Brain microvascular endothelial cell (primary cell): ENCODE data around the gene THSD7B.
A peak's percentile ranks its signal among the peaks of the same experiment; 100 is the strongest.

ENCODE experiments used
- DNase-seq: peaks from one replicate; pipeline ENCODE4 v3.0.0-alpha.2; 2020
- H3K27ac ChIP-seq: fragments of 250-450 bp; sonication (Bioruptor Pico); 2 replicates; pipeline ENCODE4 v1.5.1; 2020; ENCODE audit warnings: mild to moderate bottlenecking, moderate library complexity
- H3K27me3 ChIP-seq: fragments of 250-450 bp; sonication (Bioruptor Pico); replicated peaks from 2 replicates; pipeline ENCODE4 v1.5.1; 2020; ENCODE audit warnings: mild to moderate bottlenecking
- H3K36me3 ChIP-seq: fragments of 250-450 bp; sonication (Bioruptor Pico); replicated peaks from 2 replicates; pipeline ENCODE4 v1.5.1; 2020; ENCODE audit warnings: mild to moderate bottlenecking
- H3K4me3 ChIP-seq: 2 replicates; pipeline ENCODE4 v1.5.1; 2011; ENCODE audit warnings: low read depth, mild to moderate bottlenecking, control low read depth, low read length, moderate library complexity
- in situ Hi-C: cut with HindIII; loops from 2 replicates; pipeline ENCODE4 v1.10.0; 2017; ENCODE audit warnings: low sequenced_read_pairs, low pct_ligation_motif_present
- TF ChIP-seq, protein P1 (sequence below): IDR thresholded peaks from 2 replicates; pipeline ENCODE4 v1.5.1; 2011; ENCODE audit warnings: low read depth, mild to moderate bottlenecking, moderate library complexity, low read length, control low read depth, inconsistent platforms; ENCODE audit errors: missing control alignments

The THSD7B gene

DNA sequence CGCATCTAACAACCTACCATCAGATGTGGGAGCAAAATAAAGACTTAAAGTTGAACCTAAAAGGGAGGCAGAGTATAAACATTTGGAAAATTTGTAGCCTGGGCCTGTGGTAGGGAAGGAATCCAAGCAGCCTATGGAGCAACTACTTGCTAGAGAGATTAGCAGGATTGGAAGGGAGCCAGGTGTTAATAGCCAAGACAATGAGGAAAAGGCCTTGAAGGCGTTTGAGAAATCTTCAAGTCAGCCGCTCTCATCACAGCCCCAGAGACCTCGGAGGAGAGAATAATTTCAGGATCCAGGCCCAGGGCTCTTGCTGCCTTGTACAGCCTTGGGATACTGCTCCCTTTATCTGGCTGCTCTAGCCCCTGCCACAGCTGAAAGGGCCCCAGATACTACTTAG, 219.7 kb downstream of the THSD7B start:
- H3K4me3 ChIP-seq: no peak overlapping the region
- in situ Hi-C loops: no loop called here
- no peak overlapping the region for H3K27ac ChIP-seq
- H3K27me3 ChIP-seq: no peaks in the 10 kb centered on the region
- no peak for DNase-seq
- no peaks in the 10 kb centered on the region for H3K36me3 ChIP-seq
- TF ChIP-seq, protein P1, sequence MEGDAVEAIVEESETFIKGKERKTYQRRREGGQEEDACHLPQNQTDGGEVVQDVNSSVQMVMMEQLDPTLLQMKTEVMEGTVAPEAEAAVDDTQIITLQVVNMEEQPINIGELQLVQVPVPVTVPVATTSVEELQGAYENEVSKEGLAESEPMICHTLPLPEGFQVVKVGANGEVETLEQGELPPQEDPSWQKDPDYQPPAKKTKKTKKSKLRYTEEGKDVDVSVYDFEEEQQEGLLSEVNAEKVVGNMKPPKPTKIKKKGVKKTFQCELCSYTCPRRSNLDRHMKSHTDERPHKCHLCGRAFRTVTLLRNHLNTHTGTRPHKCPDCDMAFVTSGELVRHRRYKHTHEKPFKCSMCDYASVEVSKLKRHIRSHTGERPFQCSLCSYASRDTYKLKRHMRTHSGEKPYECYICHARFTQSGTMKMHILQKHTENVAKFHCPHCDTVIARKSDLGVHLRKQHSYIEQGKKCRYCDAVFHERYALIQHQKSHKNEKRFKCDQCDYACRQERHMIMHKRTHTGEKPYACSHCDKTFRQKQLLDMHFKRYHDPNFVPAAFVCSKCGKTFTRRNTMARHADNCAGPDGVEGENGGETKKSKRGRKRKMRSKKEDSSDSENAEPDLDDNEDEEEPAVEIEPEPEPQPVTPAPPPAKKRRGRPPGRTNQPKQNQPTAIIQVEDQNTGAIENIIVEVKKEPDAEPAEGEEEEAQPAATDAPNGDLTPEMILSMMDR: no peak

DNA sequence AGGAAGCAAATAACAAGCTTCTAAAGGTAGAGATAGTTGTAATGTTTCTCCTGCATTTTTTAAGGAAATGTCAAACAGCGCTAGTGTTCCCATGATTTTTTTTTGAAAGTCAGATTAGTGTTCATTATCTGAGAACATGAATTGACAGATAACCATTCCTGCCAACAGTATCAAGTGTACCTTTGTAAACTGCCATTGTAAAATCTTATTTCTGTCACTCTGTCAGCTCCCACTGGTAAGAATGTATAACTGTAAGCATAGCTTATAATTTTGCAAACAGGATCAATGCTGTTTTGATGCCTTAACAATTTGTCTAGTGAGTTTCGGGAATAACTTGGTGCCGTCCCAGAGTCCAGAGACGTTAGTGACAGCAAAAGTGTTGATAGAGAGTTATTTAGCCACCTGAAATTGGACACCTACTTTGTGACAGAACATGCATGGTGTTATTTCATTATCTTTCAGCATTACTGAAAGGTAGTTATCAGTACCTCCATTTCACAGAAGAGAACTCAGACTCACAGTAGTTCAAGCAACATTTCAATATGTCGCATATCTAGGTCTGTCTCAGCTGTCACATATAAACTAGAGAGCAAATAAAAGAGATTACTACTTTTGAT, 221.4 kb downstream of the THSD7B start:
- in situ Hi-C loops: no loop called here
- no peak overlapping the region for H3K27ac ChIP-seq

GRCh38 chr2:136990316-136990715, 225.0 kb downstream of the THSD7B start:
- TF ChIP-seq, protein P1: no peak
- in situ Hi-C loops: no loop called here
- no peak overlapping the region for H3K27ac ChIP-seq

More for the DNA sequence above, 221.4 kb downstream of the THSD7B start:
- Histone ChIP-seq H3K4me3 (no peak overlapping the region), H3K27me3 (no peaks in the 10 kb centered on the region), H3K36me3 (no peaks in the 10 kb centered on the region)
- no peak for DNase-seq
- TF ChIP-seq, protein P1: no peak

DNA sequence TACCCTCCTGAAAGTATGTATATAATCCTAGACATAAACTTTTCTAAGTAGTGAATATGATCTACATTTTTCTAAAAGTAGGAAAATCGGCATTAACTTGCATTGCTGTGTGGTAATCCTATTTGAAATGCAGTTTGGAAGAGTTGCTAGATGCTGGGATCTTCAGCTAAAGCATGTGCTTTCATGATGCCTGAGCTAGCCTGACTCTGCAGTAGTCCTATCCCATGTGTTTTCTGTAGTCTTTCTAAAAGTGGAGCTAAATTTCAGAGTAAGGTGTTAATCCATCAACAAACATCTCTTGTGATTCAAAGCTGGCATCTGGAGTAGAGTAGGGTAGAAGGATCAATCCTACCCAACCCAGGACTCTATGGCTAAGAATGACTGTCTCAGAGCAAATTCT, 229.4 kb downstream of the THSD7B start:
- H3K4me3 ChIP-seq: no peak overlapping the region
- no peaks in the 10 kb centered on the region for H3K27me3 ChIP-seq
- TF ChIP-seq, protein P1: no peak
- in situ Hi-C loops: no loop called here
- no peaks in the 10 kb centered on the region for H3K36me3 ChIP-seq
- H3K27ac ChIP-seq: no peak overlapping the region
- DNase-seq: no peak

More at GRCh38 chr2:136990316-136990715, 225.0 kb downstream of the THSD7B start:
- H3K27me3 ChIP-seq: no peaks in the 10 kb centered on the region
- H3K4me3 ChIP-seq: no peak overlapping the region
- H3K36me3 ChIP-seq: no peaks in the 10 kb centered on the region
- DNase-seq: no peak

GRCh38 chr2:136997557-136997956, 232.2 kb downstream of the THSD7B start:
- Histone ChIP-seq H3K27ac (no peak overlapping the region), H3K27me3 (no peaks in the 10 kb centered on the region), H3K4me3 (no peak overlapping the region), H3K36me3 (no peaks in the 10 kb centered on the region)
- in situ Hi-C loops: no loop called here
- DNase-seq: peak; percentile 7
- TF ChIP-seq, protein P1: no peak

DNA sequence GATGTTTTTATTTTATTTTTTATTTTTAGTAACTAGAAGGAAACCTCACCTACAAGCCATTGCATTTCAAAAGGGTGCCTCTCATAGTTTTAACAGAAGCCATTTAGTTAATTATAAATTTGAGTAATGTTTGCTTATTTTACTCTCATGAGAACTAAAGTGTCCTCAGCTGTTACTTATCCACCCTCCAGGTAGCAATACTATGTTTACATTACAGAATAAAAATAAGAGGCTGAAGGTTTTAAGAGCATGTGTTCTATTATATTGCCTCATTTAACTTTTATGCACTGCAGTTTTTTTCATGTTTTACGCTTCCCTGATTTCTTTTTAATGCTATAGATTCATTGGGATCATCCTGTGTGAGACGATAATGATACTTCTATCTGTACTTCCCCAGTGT, 235.5 kb downstream of the THSD7B start:
- no peaks in the 10 kb centered on the region for H3K27me3 ChIP-seq
- DNase-seq: no peak
- H3K4me3 ChIP-seq: no peak overlapping the region
- in situ Hi-C loops: no loop called here
- H3K27ac ChIP-seq: no peak overlapping the region
- no peaks in the 10 kb centered on the region for H3K36me3 ChIP-seq
- TF ChIP-seq, protein P1: no peak
